GM12865 (cell line): ENCODE measurements around the gene CAPRIN2.

ENCODE experiments used
- DNase-seq: peaks from one replicate; pipeline ENCODE4 v3.0.0; 2010; ENCODE audit warnings: low read depth
- H3K4me3 ChIP-seq: 2 replicates; pipeline ENCODE4 v1.5.1; 2011; ENCODE audit warnings: mild to moderate bottlenecking, low read depth, low read length, control low read depth
- CTCF ChIP-seq: IDR thresholded peaks from 2 replicates; pipeline ENCODE4 v1.5.1; 2011; ENCODE audit warnings: low read length, control low read depth, low read depth, inconsistent platforms; ENCODE audit not compliant: insufficient read depth; ENCODE audit errors: missing control alignments

Gene CAPRIN2

GRCh38 chr12:30707613-30708342 lies 47.0 kb downstream of the CAPRIN2 start:
- TF ChIP-seq CTCF: no peak
- no peak overlapping the region for H3K4me3 ChIP-seq
- no peak for DNase-seq

DNA sequence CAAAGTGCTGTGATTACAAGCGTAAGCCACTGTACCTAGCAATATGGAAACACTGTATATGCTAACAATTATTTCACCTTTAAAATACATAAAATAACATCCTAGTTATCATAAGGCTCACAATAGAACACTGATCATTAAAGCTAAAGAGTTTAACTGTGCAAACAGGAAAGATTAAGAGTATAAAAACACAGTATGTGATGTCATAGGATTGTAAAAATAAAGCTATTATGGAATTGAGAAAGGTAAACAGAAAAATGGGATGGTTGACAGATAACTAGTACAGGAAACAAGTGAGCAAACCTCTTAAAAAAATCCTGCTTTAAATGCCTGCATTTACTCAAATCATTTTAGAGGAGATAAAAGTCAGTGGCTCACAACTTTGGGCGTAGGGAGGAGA lies 48.3 kb downstream of the CAPRIN2 start:
- H3K4me3 ChIP-seq: no peak overlapping the region
- no peak for DNase-seq
- no peak for TF ChIP-seq CTCF

DNA sequence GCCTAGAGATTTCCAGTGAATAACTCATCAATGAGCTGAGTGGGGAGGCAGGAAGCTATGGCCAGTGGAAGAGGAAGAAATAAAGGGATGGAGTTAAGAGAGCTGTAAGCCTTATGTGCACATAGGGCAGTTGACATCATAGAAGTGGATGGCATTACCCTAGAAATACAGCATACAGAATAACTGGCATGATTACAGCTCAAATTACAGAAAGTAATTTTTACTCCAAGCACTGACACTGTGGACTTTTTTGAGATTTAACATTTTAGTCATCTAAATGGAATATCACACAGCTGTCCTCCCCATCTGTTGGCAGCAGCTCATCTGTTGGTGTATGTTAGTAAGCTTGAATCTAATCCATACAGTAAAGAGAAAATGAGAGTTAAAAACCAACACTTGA lies 53.7 kb downstream of the CAPRIN2 start:
- no peak overlapping the region for H3K4me3 ChIP-seq
- DNase-seq: no peak
- no peak for TF ChIP-seq CTCF

GRCh38 chr12:30700216-30700900 lies 54.4 kb downstream of the CAPRIN2 start:
- no peak for TF ChIP-seq CTCF
- no peak overlapping the region for H3K4me3 ChIP-seq
- DNase-seq: no peak

GRCh38 chr12:30698346-30698745 lies 56.4 kb downstream of the CAPRIN2 start:
- no peak overlapping the region for H3K4me3 ChIP-seq
- no peak for DNase-seq
- no peak for TF ChIP-seq CTCF

GRCh38 chr12:30696943-30697342 lies 57.8 kb downstream of the CAPRIN2 start:
- H3K4me3 ChIP-seq: no peak overlapping the region
- no peak for DNase-seq
- no peak for TF ChIP-seq CTCF
